GM18508 (cell line): ENCODE results near the gene HPSE2.

Experiments used
- ATAC-seq: cut with Tn5 transposase; IDR thresholded peaks from one replicate; pipeline ENCODE4 v1.9.1; 2021; ENCODE audit warnings: moderate number of reproducible peaks; ENCODE audit not compliant: insufficient read depth, unreplicated experiment

The HPSE2 gene

GRCh38 chr10:98858525-98858924 lies 377.1 kb downstream of the HPSE2 start:
- ATAC-seq, result no peak

- no peak for ATAC-seq
These were observed 380.1 kb downstream of the HPSE2 start for GRCh38 chr10:98855403-98856189.

- no peak for ATAC-seq
These were observed 383.0 kb downstream of the HPSE2 start for GRCh38 chr10:98852686-98853085.

GRCh38 chr10:98848361-98848760 lies 387.3 kb downstream of the HPSE2 start:
- ATAC-seq, result no peak

GRCh38 chr10:98846787-98847186 lies 388.9 kb downstream of the HPSE2 start:
- no peak for ATAC-seq

- ATAC-seq, result no peak
These were observed 402.1 kb downstream of the HPSE2 start for GRCh38 chr10:98833542-98833941.

GRCh38 chr10:98832738-98833137 lies 402.9 kb downstream of the HPSE2 start:
- no peak for ATAC-seq

GRCh38 chr10:98832196-98832595 lies 403.5 kb downstream of the HPSE2 start:
- ATAC-seq, result no peak

GRCh38 chr10:98831391-98831790 lies 404.3 kb downstream of the HPSE2 start:
- ATAC-seq, result no peak

GRCh38 chr10:98825741-98826140 lies 409.9 kb downstream of the HPSE2 start:
- no peak for ATAC-seq

GRCh38 chr10:98817396-98817795 lies 418.3 kb downstream of the HPSE2 start:
- ATAC-seq, result no peak

- ATAC-seq, result no peak
These were observed 420.4 kb downstream of the HPSE2 start for GRCh38 chr10:98815039-98815885.

GRCh38 chr10:98814470-98814869 lies 421.2 kb downstream of the HPSE2 start:
- ATAC-seq, result no peak

GRCh38 chr10:98808282-98808892 lies 427.3 kb downstream of the HPSE2 start:
- no peak for ATAC-seq

- ATAC-seq, result no peak
These were observed 435.4 kb downstream of the HPSE2 start for GRCh38 chr10:98800263-98800662.

GRCh38 chr10:98795467-98795866 lies 440.2 kb downstream of the HPSE2 start:
- no peak for ATAC-seq

GRCh38 chr10:98790817-98791216 lies 444.8 kb downstream of the HPSE2 start:
- no peak for ATAC-seq

- ATAC-seq, result no peak
These were observed 457.3 kb downstream of the HPSE2 start for GRCh38 chr10:98778277-98778759.

GRCh38 chr10:98758463-98758862 lies 477.2 kb downstream of the HPSE2 start:
- no peak for ATAC-seq

GRCh38 chr10:98748298-98748697 lies 487.4 kb downstream of the HPSE2 start:
- ATAC-seq, result no peak

GRCh38 chr10:98745645-98746044 lies 490.0 kb downstream of the HPSE2 start:
- ATAC-seq, result no peak
